ENCODE results near the gene MYBBP1A.

MYBBP1A gene

GRCh38 chr17:4572131-4572530 lies 16.9 kb upstream of the MYBBP1A start:
- no peak for DNase-seq

- DNase-seq = no peak
Observed at GRCh38 chr17:4569591-4569990, 14.4 kb upstream of the MYBBP1A start.

- peak; percentile 51 to 84 for DNase-seq
Observed at GRCh38 chr17:4566785-4567184, 11.6 kb upstream of the MYBBP1A start.

GRCh38 chr17:4565209-4566141 lies 10.3 kb upstream of the MYBBP1A start:
- peak; percentile 71 to 85 for DNase-seq

- no peak for DNase-seq
Observed at GRCh38 chr17:4562015-4562969, 7.1 kb upstream of the MYBBP1A start.

- DNase-seq = no peak
Observed at GRCh38 chr17:4560837-4561256, 5.7 kb upstream of the MYBBP1A start.

- DNase-seq = no peak
Observed at GRCh38 chr17:4560421-4560820, 5.2 kb upstream of the MYBBP1A start, which contains the start of gene GGT6. Gene GGT6, minus strand, starts transcription at chr17:4560577. Its CDS starts 56 bp downstream, at chr17:4560521.

- DNase-seq = no peak
Observed at GRCh38 chr17:4559966-4560365, 4.8 kb upstream of the MYBBP1A start.

GRCh38 chr17:4559139-4559791 lies 4.1 kb upstream of the MYBBP1A start:
- DNase-seq = no peak

- DNase-seq = no peak
Observed at GRCh38 chr17:4558347-4558971, 3.3 kb upstream of the MYBBP1A start.

- DNase-seq = no peak
Observed at GRCh38 chr17:4557626-4558346, 2.6 kb upstream of the MYBBP1A start.

- no peak for DNase-seq
Observed at GRCh38 chr17:4556996-4557395, 1.8 kb upstream of the MYBBP1A start.

GRCh38 chr17:4555873-4556759 lies 932 bp upstream of the MYBBP1A start:
- peak in 1 of 2 experiments; percentile 22 for DNase-seq

- no peak for DNase-seq
Observed at GRCh38 chr17:4554441-4554996, 665 bp downstream of the MYBBP1A start.

GRCh38 chr17:4553669-4554068 lies 1.5 kb downstream of the MYBBP1A start:
- DNase-seq = no peak

GRCh38 chr17:4551796-4552525 lies 3.2 kb downstream of the MYBBP1A start:
- DNase-seq = no peak

GRCh38 chr17:4551141-4551540 lies 4.0 kb downstream of the MYBBP1A start:
- peak in 1 of 2 experiments; percentile 20 for DNase-seq

- no peak for DNase-seq
Observed at GRCh38 chr17:4550534-4551039, 4.6 kb downstream of the MYBBP1A start.
